ENCODE results near the gene HES2.

HES2 gene

DNA sequence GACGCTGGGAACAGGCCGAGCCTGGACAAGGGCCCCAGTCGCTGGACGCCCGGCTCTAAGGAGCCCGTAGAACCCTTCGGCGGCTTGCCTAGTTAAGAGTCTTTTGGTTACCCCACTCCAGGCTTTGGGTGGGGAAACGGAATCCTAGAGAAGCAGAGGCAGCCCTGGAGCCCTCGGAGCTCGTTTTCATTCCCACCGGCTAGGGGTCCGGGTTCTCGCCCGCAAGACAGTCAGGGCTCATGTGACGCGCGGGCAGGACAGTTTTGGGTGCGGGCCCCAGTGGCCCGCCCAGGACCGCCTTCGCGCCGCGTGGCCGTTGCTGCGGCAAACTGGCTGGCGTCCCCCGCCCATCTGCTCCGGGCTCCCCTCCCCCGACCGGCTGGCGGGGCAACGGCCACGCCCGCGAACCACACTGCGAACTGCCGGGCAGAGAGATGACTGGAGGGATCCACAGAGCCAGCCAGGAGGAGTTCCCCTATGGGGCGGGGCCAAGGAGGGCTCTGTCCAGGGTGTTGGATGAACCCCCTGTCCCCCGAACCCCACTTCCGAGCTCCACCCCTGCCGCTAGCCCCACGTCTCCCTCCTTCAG lies 829 bp upstream of the HES2 start:
- no peak overlapping the region for H3K4me3 ChIP-seq (ENCODE audit: low read depth, low read length)

DNA sequence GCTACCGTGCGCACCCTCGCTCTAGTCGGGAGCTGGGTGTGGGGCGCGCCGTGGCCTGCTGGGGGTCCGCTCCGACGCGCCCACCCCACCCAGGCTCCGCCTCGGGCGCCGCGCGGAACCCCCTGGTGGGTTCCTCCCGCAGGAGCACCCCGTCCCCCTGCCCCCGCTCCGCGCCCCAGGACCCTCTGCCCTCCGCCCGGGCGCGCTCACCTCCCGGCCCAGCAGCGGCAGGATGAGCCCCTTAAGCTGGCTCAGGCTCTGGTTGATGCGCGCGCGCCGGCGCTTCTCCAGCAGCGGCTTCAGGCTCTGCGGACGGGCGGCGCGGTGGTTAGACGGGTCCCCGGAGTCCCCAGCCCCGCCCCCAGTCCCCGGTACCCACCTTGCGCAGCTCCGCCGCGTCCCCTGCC lies 319 bp downstream of the HES2 start:
- DNase-seq (ENCODE audit: low read depth) = no peak
- H3K4me3 ChIP-seq (ENCODE audit: low read depth, low read length) = no peak overlapping the region
- TF ChIP-seq, protein P1, sequence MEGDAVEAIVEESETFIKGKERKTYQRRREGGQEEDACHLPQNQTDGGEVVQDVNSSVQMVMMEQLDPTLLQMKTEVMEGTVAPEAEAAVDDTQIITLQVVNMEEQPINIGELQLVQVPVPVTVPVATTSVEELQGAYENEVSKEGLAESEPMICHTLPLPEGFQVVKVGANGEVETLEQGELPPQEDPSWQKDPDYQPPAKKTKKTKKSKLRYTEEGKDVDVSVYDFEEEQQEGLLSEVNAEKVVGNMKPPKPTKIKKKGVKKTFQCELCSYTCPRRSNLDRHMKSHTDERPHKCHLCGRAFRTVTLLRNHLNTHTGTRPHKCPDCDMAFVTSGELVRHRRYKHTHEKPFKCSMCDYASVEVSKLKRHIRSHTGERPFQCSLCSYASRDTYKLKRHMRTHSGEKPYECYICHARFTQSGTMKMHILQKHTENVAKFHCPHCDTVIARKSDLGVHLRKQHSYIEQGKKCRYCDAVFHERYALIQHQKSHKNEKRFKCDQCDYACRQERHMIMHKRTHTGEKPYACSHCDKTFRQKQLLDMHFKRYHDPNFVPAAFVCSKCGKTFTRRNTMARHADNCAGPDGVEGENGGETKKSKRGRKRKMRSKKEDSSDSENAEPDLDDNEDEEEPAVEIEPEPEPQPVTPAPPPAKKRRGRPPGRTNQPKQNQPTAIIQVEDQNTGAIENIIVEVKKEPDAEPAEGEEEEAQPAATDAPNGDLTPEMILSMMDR (conservative IDR thresholded peaks at IDR 0.05; ENCODE audit: low read depth, low read length) = no peak

More for the DNA sequence above, 829 bp upstream of the HES2 start:
- DNase-seq (ENCODE audit: low read depth) = no peak
- TF ChIP-seq, protein P1 (conservative IDR thresholded peaks at IDR 0.05; ENCODE audit: low read depth, low read length) = no peak

DNA sequence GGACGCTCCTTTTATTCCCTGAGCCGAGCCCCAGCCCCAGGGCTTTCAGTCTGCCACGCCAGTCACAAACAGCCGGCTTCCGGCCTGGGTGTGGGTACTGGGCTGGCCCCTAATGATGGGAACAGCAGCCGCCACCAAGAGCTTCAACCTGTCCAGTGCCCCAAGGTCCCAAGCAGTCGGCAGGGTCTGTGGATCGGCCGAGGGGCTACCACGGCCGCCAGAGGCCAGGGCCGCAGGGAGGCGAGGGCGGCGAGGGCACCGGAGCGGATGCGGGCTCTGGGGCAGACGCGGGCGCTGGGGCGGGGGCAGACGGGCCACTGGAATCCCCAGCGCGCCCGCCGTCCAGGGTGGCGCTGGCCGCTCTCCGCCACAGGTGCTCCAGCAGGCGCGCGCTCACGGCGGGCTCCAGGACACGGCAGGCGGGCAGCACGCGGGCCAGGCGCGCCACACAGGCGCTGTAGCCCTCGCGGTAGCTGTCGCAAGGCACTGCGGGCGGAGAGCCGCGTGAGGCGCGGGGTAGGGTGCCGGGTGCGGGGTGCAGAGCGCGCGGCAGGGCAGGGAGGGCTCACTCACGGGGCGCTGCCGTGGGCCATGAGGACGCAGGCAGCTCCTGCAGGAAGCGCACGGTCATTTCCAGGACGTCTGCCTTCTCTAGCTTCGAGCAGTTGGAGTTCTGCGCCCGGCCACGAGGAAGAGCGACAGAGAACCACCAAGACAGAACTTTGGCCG lies 887 bp downstream of the HES2 start:
- no peak overlapping the region for H3K4me3 ChIP-seq (ENCODE audit: low read depth, low read length)
- DNase-seq (ENCODE audit: low read depth) = no peak
- TF ChIP-seq, protein P1 (conservative IDR thresholded peaks at IDR 0.05; ENCODE audit: low read depth, low read length) = no peak

DNA sequence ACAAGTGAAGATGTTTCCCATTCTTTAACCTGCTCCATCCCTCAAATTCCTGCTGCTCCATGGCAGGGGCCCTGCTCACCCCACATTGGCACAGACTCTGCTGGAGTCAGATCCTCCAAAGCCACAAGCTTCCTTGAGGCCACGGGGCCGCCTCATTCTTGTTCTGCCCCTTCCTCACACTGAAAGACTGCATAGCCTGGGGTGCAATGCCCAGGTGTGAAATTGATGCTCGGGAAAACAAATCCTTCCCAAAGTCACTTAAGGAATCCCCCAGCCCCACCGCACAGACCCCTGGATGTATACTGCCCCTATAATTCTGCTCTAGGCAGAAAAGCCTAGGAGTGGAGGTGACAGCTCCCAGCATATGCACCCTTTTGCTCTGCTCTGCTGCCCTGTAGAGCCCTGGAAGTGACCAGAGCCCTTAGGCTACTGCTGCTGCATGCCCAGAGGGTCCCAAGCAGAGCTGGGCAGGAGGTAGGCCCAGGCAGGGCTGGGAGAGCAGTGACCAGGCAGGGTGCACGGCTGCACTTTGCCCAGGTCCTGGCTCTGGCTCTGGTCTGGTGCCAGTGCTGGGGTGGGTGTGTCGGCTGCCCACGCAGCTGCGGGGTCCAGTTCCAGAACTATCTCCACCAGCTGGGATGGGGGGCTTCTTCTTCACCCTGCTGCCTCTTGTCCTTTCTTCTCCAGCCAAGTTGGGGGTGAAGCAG lies 1.6 kb downstream of the HES2 start:
- no peak for DNase-seq (ENCODE audit: low read depth)
- H3K4me3 ChIP-seq (ENCODE audit: low read depth, low read length) = no peak overlapping the region
- TF ChIP-seq, protein P1 (conservative IDR thresholded peaks at IDR 0.05; ENCODE audit: low read depth, low read length) = no peak

DNA sequence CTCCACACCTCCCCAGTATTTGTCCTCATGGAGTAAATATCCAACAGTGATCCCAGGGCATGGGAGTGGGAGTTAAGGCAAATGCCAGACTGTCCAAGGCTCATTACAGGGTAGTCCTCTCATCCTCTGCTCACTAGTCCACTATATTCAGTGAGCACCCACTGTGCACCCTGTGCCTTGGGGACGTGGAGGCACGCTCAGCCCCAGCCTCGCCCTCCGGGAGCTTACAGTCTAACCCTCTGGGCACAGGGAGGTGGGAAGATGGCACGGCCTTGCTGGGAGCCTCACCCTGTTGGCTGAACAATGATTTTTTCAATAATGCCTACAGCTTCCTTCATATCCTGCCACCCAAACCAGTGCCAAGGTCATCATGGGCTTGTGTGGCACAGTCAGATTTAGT lies 2.8 kb downstream of the HES2 start:
- DNase-seq (ENCODE audit: low read depth) = no peak
- H3K4me3 ChIP-seq (ENCODE audit: low read depth, low read length) = no peak overlapping the region
- TF ChIP-seq, protein P1 (conservative IDR thresholded peaks at IDR 0.05; ENCODE audit: low read depth, low read length) = no peak

DNA sequence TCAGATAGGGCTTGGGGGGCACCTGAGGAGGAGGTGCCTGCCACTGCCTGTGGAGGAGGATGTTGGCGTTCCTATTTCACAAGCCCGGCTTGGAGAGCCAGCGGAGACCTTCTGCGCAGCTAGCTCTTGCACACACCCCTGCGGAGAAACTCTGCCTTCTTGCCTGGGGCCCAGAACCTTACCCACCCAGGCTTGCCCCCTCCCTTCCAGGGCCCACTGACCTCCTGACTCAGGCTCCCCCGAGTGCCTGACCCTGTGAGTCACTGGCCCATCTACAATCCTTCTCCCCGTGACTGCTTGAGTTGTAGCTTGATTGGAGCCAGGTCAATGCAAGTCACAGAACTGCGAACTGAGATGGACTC lies 3.4 kb downstream of the HES2 start:
- DNase-seq (ENCODE audit: low read depth) = no peak

More for the DNA sequence above, 3.4 kb downstream of the HES2 start:
- TF ChIP-seq, protein P1 (conservative IDR thresholded peaks at IDR 0.05; ENCODE audit: low read depth, low read length) = no peak
- no peak overlapping the region for H3K4me3 ChIP-seq (ENCODE audit: low read depth, low read length)

Data from choroid plexus epithelial cell (primary cell).